Activated CD8-positive, alpha-beta memory T cell treated with anti-CD3 and anti-CD28 coated beads, Interleukin-2, amount 50 U/mL, for 4 hours (primary cell): ENCODE measurements around the gene FBXW5.

ENCODE experiments used
- DNase-seq: peaks from one replicate; pipeline ENCODE4 v3.0.0-alpha.2; 2020

The FBXW5 gene

GRCh38 chr9:136927343-136928271 is 16.9 kb downstream of the FBXW5 start:
- no peak for DNase-seq

GRCh38 chr9:136926749-136927148 is 17.8 kb downstream of the FBXW5 start:
- no peak for DNase-seq

DNA sequence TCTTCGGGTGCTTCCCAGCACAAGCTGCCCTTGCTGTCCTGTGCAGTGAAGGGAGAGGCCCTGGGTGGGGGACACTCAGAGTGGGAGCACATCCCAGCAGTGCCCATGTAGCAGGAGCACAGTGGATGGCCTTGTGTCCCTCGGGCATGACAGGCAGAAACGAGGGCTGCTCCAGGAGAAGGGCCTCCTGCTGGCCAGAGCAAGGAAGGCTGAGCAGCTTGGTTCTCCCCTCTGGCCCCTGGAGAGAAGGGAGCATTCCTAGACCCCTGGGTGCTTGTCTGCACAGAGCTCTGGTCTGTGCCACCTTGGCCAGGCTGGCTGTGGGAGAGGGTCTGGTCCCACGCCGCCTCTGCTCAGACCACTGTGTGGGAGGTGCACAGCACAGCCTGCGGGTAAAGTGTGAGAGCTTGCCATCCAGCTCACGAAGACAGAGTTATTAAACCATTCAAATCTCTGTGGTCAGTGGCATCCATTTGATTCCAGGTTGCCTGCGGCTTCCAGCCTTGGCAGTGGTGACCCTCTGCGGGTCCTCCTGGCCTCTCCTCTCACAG is 18.3 kb downstream of the FBXW5 start:
- no peak for DNase-seq

GRCh38 chr9:136925414-136926153 is 19.0 kb downstream of the FBXW5 start:
- DNase-seq = no peak

GRCh38 chr9:136923881-136924280 is 20.7 kb downstream of the FBXW5 start:
- DNase-seq = no peak

- DNase-seq = no peak
These were observed 22.0 kb downstream of the FBXW5 start for GRCh38 chr9:136922540-136922939.

DNA sequence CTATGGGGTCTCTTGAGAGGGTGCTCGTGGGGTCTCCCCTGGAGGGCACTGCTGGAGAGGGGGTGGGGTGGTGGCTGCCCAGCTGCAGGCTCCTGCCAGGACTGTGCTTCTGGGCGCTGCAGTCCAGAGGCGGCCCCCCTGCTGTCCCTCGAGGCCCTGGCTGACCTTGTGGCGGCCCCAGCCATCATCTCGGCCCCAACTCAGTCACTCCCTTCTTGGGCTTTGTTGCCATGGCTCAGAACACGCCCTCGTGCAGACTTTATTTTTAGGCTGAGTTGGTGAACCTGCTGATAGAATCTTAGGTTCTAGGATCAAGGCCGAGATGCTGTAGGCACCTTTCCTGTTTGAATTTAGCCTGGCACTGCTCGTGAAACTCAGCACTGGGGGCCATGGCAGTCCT is 22.8 kb downstream of the FBXW5 start:
- DNase-seq = no peak

GRCh38 chr9:136921307-136921706 is 23.2 kb downstream of the FBXW5 start:
- no peak for DNase-seq

DNA sequence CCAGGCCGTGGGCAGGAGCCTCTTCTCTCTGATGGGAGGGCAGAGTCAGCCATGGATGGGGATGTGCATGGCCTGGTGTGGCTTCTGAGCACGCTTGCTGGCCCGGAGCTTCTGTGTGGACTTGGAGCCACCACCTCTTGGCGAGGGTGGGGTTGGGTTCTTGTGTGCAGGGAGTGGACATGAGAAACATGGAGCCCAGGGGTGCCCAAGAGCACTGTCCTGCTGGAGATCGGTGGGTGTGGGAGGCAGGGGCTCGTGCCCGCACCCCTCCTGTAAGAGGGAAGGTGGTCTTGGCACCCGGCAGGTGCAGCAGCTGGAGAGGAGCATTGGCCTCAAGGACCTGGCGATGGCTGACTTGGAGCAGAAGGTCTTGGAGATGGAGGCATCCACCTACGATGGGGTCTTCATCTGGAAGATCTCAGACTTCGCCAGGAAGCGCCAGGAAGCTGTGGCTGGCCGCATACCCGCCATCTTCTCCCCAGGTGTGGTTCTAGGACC is 23.8 kb downstream of the FBXW5 start:
- DNase-seq = no peak

DNA sequence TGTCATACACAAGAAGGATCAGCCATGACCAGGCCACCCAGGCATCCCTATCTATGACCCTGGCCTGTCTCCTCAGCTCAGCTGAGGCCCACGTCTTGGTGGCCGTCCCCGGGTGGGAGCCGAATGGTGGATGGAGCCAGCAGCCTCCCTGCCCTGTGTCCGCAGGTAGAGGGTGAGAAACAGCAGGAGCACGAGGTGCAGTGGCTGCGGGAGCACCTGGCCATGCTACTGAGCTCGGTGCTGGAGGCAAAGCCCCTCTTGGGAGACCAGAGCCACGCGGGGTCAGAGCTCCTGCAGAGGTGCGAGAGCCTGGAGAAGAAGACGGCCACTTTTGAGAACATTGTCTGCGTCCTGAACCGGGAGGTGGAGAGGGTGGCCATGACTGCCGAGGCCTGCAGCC is 24.5 kb downstream of the FBXW5 start:
- DNase-seq = no peak

GRCh38 chr9:136917902-136918301 is 26.6 kb downstream of the FBXW5 start:
- DNase-seq = no peak

DNA sequence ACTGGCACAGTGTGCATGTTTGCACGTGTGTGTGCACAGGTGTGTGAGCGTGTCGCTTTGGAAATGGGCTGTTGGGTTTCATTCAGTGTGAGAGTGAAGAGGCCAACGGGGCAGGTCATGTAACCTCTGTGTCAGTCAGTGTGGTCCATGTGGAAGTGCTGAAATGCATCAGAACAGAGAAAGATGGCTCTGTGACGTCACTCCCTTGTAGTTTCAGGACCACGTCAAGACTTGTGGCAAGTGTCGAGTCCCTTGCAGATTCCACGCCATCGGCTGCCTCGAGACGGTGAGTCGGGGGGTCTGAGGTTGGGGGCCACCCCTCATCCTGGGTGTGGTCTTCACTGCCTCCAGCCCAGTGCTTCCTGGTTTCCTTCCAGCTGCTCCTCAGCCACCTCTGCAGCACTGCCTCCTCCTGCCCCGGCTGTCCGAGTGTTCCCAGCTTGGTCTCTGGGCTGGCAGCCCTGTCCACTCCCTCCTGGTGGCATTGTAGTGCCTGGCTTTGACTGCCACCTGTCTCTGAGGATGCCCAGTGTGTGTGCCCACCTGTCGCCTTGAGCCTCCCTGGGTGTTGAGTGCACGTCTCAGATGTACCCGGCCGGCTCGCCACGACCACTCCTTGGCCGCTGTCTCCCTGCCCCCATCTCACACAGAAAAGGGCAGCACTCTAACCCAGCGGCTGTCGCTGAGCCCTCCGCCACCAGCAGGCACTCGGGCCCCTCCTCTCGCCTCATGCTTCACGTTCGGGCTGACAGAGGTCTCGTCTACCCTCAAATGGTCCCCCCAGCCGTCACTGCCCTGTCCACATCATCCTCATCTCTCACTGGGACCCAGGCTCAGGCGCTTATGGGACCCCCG is 28.0 kb downstream of the FBXW5 start:
- DNase-seq = no peak

- DNase-seq = no peak
These were observed 28.8 kb downstream of the FBXW5 start for GRCh38 chr9:136915632-136916329.

GRCh38 chr9:136913701-136914438 is 30.7 kb downstream of the FBXW5 start:
- no peak for DNase-seq

DNA sequence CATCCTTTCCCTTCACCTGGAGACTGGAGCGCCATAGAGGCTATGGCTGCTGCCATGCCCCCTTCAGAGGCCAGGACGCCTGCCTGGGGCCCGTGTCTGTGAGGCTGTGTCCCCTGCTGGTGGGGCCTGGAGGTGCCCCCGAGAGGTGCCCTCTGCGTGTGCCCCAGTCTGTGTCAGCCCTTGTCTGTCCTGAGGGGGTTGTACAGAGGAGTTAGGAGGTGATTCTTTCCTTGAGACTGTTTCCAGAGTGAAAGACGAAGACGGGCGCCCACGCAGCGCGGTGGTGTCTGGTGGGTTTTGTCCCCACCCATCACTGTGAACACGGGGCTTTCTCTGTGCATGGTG is 33.7 kb downstream of the FBXW5 start:
- DNase-seq = no peak

DNA sequence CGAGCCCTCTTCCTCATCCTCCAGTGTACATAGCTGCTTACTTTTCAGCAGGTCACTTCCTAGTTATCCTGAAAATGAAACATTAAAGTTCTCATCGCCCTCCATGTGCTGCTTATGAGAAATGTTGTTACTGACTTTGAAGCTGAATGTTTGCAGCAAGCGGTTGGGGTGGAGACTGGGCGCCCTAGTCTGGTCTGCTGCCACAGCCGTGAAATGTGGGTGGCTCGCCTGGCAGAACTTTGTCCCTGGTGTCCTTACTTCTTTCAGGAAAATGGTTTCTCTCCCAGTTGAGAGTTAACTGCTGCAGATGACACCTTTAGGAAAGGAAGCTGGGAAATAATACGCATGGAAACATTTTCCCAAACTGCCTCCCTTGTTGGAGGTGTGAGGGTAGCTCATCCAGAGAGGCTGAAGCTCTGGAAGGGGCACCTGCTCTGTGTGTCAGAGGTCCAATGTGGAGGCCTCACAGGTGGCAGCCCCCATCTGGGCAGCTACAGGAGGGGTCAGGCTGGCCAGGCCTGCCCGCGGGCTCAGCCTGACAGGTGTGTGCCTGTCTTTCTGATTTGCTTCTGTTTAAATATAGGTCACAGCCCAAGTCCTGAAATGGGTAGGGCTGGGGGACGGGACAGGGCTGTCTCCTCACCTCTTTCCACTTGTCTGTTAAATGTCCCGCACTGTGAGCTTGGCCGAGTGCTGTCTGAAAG is 34.2 kb downstream of the FBXW5 start:
- DNase-seq = no peak

DNA sequence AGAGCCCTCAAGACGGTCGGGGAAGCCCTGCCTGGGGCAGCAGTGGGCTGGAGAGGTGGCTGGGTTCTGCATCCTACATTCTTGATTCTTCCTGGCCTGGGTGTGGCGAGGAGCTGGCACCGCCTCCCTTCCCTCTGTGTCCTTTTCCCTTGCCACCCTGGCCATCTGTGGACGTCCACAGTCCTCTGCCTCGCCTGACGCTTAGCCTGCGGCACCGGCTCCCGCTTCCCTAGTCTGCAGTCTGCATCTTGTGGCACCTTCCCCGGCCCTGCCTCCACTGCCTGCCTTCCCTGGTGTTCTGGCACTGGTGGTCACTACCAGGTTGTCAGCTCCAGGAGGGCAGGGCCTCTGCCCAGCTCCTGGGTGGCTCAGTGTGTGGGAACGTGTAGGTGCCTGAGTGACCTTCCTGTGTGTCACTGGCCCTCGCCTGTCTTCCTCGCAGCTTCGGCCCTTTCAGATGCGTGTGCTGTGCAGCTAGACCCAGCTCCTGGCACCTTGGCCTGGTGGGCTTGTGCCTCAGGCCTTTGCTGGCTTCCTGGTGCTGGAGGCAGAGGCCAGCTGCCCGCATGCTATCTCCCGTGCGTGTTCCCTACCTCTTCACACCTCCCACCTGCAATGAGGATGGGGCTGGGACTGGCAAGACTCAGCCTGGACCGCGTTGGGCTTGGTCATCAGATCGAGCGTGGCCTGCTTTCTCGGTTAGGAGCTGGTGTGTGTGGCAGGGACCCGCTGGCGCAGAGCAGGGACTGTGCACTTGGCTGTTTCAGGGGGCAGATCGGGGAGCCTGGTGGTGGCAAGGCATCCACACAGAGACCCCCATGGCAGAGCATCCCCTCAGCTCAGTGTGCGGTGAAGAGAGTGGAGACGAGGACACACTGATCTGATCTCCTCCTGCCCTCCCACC is 37.3 kb downstream of the FBXW5 start:
- no peak for DNase-seq

- no peak for DNase-seq
These were observed 38.3 kb downstream of the FBXW5 start for GRCh38 chr9:136906266-136906665.

DNA sequence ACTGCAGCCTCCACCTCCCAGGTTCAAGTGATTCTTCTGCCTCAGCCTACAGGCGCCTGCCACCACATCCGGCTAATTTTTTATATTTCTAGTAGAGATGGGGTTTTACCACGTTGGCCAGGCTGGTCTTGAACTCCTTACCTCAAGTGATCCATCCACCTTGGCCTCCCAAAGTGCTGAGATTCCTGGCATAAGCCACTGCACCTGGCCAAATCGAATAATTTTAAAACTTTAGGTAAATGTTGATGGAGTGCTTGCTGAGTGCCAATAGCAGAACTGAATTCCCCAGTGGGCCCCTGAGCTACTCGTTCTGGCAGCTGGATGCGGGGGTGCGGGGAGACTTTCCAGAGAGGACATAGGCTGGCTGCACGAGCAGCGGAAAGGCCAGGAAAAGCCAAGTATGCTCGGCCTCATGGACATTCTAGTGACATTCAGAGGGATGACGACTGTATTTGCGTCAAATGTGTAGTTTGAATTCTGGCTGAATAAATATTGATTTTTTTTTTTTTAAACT is 41.4 kb downstream of the FBXW5 start:
- DNase-seq = no peak
